AG09309 (cell line): Measurements from ENCODE around the gene LRRIQ1.

Experiments
- DNase-seq: peaks from one replicate; pipeline ENCODE4 v3.0.0-alpha.2; 2010; ENCODE audit warnings: low read depth
- H3K4me3 ChIP-seq: 2 replicates; pipeline ENCODE4 v1.5.1; 2011; ENCODE audit warnings: mild to moderate bottlenecking, low read depth, low read length, moderate library complexity; ENCODE audit not compliant: control insufficient read depth
- TF ChIP-seq, protein P1 (sequence below): IDR thresholded peaks from 2 replicates; pipeline ENCODE4 v1.5.1; 2011; ENCODE audit warnings: mild to moderate bottlenecking, low read depth, low read length, inconsistent platforms; ENCODE audit not compliant: insufficient read depth, control insufficient read depth; ENCODE audit errors: missing control alignments

The LRRIQ1 gene

DNA sequence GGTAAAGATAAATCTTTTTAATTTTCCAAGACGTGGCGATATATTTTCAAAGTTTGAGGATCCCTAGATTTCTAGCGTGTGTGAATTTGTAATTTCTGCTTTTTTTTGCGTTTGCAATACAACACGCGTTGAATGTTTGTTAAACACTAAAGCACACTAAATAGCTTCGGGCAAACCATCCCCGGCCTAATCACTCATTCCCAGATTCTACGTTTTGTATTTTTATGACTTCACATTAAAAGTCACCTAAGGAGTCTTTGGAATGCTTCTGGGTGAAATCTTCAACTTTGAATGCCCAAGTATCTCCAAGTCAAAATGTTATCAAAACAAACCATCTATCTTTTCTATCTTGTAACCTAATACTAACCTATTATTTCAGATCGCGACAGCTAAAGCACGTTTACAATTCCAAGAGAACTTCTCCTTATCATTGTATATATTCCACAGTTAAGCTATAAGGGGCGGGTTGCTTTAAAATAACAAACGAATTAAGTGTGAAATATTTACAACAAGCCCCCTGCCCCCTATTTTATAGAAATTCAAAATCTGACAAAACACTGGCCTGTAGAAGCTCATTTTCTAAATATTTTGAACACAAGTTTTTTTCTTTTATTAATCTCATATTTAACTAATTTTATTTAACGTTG is 245.0 kb downstream of the LRRIQ1 start:
- H3K4me3 ChIP-seq, result no peak overlapping the region; the same call in 1 of the 2 replicates
- TF ChIP-seq, protein P1, sequence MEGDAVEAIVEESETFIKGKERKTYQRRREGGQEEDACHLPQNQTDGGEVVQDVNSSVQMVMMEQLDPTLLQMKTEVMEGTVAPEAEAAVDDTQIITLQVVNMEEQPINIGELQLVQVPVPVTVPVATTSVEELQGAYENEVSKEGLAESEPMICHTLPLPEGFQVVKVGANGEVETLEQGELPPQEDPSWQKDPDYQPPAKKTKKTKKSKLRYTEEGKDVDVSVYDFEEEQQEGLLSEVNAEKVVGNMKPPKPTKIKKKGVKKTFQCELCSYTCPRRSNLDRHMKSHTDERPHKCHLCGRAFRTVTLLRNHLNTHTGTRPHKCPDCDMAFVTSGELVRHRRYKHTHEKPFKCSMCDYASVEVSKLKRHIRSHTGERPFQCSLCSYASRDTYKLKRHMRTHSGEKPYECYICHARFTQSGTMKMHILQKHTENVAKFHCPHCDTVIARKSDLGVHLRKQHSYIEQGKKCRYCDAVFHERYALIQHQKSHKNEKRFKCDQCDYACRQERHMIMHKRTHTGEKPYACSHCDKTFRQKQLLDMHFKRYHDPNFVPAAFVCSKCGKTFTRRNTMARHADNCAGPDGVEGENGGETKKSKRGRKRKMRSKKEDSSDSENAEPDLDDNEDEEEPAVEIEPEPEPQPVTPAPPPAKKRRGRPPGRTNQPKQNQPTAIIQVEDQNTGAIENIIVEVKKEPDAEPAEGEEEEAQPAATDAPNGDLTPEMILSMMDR, result no peak
- DNase-seq, result no peak

DNA sequence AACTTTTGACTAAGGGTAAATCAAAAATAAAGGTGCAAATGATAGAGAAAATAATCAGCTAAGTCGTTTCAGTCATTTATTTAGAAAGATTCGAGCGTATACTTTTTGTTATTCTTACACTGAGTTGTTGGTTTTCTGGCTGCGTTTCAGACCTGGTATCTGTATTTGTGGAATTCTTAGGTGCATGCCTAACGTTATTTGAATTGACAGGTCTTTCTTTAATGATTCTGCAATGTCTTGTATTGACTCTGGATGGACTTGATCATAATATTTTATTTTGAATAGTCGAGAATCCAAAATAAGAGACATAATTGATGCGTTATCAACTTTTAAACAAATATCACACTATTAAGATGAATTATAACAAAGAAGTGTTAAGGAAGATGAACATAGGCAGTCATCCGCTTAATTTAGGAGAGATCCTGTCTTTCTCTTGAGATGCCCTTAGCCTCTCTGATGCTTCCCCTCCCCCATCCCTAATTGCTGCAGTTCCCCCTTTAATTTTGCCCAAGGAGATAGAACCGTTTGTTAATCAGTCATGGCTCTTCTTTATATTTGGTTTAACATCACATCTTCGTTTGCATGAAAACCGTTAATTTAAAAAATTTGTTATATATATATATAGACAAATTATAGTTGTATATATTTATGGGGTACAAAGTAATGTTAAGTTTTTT is 245.6 kb downstream of the LRRIQ1 start:
- TF ChIP-seq, protein P1, result no peak

DNA sequence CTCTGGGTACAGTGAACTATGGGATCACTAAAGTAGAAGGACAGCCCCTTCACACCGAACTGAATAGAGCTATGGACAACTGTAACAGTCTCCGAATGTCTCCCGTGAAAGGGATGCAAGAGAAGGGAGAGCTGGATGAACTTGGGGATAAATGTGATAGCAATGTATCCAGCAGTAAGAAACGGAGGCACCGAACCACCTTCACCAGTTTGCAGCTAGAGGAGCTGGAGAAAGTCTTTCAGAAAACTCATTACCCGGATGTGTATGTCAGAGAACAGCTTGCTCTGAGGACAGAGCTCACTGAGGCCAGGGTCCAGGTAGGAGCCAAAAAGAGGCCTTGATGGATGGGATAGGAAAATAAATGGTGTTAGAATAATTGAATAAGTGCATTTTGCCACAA is 247.4 kb downstream of the LRRIQ1 start:
- no peak overlapping the region for H3K4me3 ChIP-seq
- TF ChIP-seq, protein P1, result no peak

More for the DNA sequence above, 245.6 kb downstream of the LRRIQ1 start:
- H3K4me3 ChIP-seq, result no peak overlapping the region
- no peak for DNase-seq

More for the DNA sequence above, 247.4 kb downstream of the LRRIQ1 start:
- DNase-seq, result no peak
